ENCODE results near the gene ARCN1. TPM values are rescaled to one million over a fixed set of nuclear protein-coding genes. Genes with fewer than 3 reads are reported as not detected.

ARCN1 gene
- polyA plus RNA-seq, 4 donors: 79.7 to 143 (median 114) TPM

DNA sequence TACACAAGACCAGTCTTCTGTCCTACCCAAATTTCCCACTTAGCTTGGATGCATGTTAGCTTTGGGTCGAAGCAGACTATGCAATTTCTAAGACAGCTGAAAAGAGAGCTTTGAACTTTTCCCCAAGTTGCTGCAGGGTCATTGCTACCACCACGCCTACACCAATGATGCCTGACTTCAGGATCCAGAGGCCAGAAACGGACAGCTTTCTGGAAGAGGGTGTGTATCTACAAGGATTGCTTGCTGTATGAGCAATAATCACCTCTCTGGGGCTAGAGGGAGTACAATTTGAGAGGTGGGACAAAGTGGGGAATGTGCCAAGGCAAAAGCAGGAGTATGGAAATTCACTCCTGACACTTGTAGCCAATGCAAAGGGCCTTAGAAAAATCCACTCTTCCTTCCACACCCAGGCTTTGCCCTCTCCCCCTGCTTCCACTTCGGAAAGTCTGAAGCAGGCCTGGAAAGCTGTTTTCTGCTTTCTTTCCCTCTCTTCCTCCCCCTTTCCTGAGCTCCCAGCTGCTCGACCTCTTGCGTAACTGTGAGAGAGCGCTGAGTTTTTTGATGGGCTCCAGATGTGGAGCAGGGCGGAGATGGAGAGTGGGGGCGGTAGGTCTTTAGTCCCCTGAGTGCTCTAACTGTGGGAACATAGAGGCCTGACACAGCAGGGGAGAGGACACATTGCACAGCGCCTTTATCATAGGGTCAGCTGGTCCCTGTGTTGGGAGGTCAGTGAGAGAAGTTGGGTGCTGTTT lies 33.1 kb downstream of the ARCN1 start:
- peak overlapping the region in 2 of 3 donors; percentile 56 to 81 for H3K27ac ChIP-seq (ENCODE audit: low read depth in 1 of 3, low read length in 2 of 3)
- H3K27me3 ChIP-seq (ENCODE audit: control insufficient read depth in 3 of 3, insufficient read depth in 3 of 3, low read length in 3 of 3): peaks cover 0 to 32% (median 0%) of the 10 kb centered on the region in 3 donors
- H3K9me3 ChIP-seq (ENCODE audit: control insufficient read depth in 2 of 2, insufficient read depth in 1 of 2, low read depth in 1 of 2, low read length in 1 of 2): no peaks in the 10 kb centered on the region
- peaks cover 8 to 15% (median 12%) of the 10 kb centered on the region in 3 donors for H3K36me3 ChIP-seq (ENCODE audit: control insufficient read depth in 3 of 3, insufficient read depth in 2 of 3, low read depth in 1 of 3, low read length in 3 of 3)
- WGBS, 3 donors: 43 to 54% (median 45%) methylated on average over 10 of the region's 10 CpGs
- FAIRE-seq: no peak
- DNase-seq: peak in 1 of 2 donors; percentile 55
- peaks cover 0 to 27% (median 5%) of the 10 kb centered on the region in 3 donors for H3K4me1 ChIP-seq (ENCODE audit: control insufficient read depth in 3 of 3, insufficient read depth in 2 of 3, low read depth in 1 of 3, low read length in 2 of 3)
- no peak overlapping the region for H3K4me3 ChIP-seq (ENCODE audit: low read depth in 1 of 3, low read length in 3 of 3)

GRCh38 chr11:118606157-118606843 lies 34.1 kb downstream of the ARCN1 start:
- H3K27me3 ChIP-seq (ENCODE audit: control insufficient read depth in 3 of 3, insufficient read depth in 3 of 3, low read length in 3 of 3): peaks cover 0 to 42% (median 0%) of the 10 kb centered on the region in 3 donors
- H3K4me3 ChIP-seq (ENCODE audit: low read depth in 1 of 3, low read length in 3 of 3): no peak overlapping the region
- WGBS, 3 donors: 71 to 83% (median 79%) methylated on average over 7 of the region's 7 CpGs
- H3K36me3 ChIP-seq (ENCODE audit: control insufficient read depth in 3 of 3, insufficient read depth in 2 of 3, low read depth in 1 of 3, low read length in 3 of 3): peaks cover 6 to 9% (median 8%) of the 10 kb centered on the region in 3 donors
- peak overlapping the region in 2 of 3 donors; percentile 15 to 81 for H3K27ac ChIP-seq (ENCODE audit: low read depth in 1 of 3, low read length in 2 of 3)
- H3K4me1 ChIP-seq (ENCODE audit: control insufficient read depth in 3 of 3, insufficient read depth in 2 of 3, low read depth in 1 of 3, low read length in 2 of 3): peaks cover 0 to 29% (median 6%) of the 10 kb centered on the region in 3 donors
- H3K9me3 ChIP-seq (ENCODE audit: control insufficient read depth in 2 of 2, insufficient read depth in 1 of 2, low read depth in 1 of 2, low read length in 1 of 2): no peaks in the 10 kb centered on the region
- FAIRE-seq (no peak), DNase-seq (no peak)

DNA sequence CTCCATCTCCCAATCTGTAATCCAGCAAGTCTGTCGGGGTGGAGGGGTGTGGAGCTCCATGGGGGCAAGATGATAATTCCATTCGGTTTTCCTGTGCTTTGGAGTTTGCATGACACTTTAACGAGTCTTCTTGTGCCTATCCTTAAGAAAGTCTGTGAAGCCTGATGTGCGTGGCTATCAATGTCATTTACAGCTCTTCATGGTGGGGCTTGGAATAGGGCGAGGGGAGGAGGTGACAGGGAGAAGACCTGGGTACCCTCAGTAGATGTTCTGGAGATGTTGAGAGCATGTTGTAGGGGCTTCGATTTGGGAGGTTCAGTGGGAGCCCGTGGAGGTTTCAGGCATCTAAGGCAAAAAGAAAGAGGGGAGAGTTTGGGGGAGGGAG lies 34.6 kb downstream of the ARCN1 start:
- Histone ChIP-seq H3K9me3 (ENCODE audit: control insufficient read depth in 2 of 2, insufficient read depth in 1 of 2, low read depth in 1 of 2, low read length in 1 of 2) (no peaks in the 10 kb centered on the region), H3K27ac (ENCODE audit: low read depth in 1 of 3, low read length in 2 of 3) (peak overlapping the region in 1 of 3 donors; percentile 34), H3K27me3 (ENCODE audit: control insufficient read depth in 3 of 3, insufficient read depth in 3 of 3, low read length in 3 of 3) (peaks cover 0 to 45% (median 0%) of the 10 kb centered on the region in 3 donors), H3K36me3 (ENCODE audit: control insufficient read depth in 3 of 3, insufficient read depth in 2 of 3, low read depth in 1 of 3, low read length in 3 of 3) (peaks cover 1 to 8% (median 5%) of the 10 kb centered on the region in 3 donors), H3K4me1 (ENCODE audit: control insufficient read depth in 3 of 3, insufficient read depth in 2 of 3, low read depth in 1 of 3, low read length in 2 of 3) (peaks cover 0 to 31% (median 6%) of the 10 kb centered on the region in 3 donors), H3K4me3 (ENCODE audit: low read depth in 1 of 3, low read length in 3 of 3) (no peak overlapping the region)
- FAIRE-seq (no peak), DNase-seq (no peak)
- WGBS, 3 donors: 68 to 76% (median 72%) methylated on average over 7 of the region's 7 CpGs

DNA sequence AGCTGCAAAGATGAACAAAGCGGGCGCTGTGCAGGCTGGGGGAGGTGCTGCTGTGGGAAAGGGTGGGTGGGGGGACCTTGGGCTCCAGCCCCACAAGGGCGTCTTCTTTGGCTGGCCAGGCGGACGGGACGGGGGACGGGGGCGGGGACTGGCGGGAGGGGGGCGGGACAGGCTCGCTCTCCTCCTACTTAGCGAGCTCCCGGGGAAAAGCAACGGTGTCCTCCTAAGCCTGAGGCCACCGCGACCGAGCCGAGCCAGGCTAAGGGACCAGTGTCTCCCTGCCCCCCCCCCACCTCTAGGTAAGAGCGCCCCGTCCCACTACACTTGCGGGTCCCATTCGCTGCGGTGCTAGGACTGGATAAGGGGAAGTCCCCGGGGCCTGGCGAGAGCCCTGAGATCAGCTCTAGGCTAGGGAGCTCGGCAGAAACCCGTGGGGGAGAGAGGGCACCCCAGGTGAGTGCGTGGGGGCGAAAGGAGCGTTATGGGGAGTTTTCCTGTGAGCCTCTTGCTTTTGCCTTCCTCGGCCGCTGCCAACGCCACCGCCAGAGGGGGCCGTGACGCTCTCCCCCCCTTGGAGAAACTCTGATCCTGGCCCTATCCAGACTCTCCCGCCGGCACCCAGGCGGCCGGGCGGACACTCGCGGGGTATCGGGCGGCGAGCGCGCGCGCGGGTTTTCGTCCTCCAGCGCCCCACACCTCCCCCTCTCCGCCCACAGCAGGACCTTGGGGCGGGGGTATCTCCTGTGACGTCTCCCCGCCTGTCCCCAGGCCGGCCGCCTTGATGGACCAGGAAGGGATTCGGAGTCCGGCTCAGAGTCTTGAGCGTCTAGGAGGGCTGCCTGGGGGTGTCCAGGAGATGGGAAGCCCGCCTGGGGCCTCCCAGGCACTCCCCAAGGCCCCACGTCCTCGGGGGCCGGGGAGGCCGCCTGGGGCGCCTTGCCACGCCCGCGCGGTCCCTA lies 35.5 kb downstream of the ARCN1 start, which contains the start of gene PHLDB1:
PHLDB1 (plus strand) TSS at position 215 of the 959 bp plus-strand sequence. CDS start 6,222 bp downstream, outside the sequence.
- Histone ChIP-seq H3K27ac (ENCODE audit: low read depth in 1 of 3, low read length in 2 of 3) (peak within 1 kb of the TSS; percentile 30 to 72 (median 65)), H3K27me3 (ENCODE audit: control insufficient read depth in 3 of 3, insufficient read depth in 3 of 3, low read length in 3 of 3) (peaks cover 0 to 51% (median 0%) of the 10 kb centered on the region in 3 donors), H3K9me3 (ENCODE audit: control insufficient read depth in 2 of 2, insufficient read depth in 1 of 2, low read depth in 1 of 2, low read length in 1 of 2) (no peaks in the 10 kb centered on the region), H3K4me3 (ENCODE audit: low read depth in 1 of 3, low read length in 3 of 3) (peak within 1 kb of the TSS; percentile 38 to 63 (median 56)), H3K4me1 (ENCODE audit: control insufficient read depth in 3 of 3, insufficient read depth in 2 of 3, low read depth in 1 of 3, low read length in 2 of 3) (peaks cover 0 to 35% (median 6%) of the 10 kb centered on the region in 3 donors), H3K36me3 (ENCODE audit: control insufficient read depth in 3 of 3, insufficient read depth in 2 of 3, low read depth in 1 of 3, low read length in 3 of 3) (peaks cover 0 to 3% (median 0%) of the 10 kb centered on the region in 3 donors)
- 1% methylated on average over 44 to 72 of the region's 72 CpGs for WGBS, 3 donors
- peak in 1 of 2 donors; percentile 73 for DNase-seq
- no peak for FAIRE-seq

DNA sequence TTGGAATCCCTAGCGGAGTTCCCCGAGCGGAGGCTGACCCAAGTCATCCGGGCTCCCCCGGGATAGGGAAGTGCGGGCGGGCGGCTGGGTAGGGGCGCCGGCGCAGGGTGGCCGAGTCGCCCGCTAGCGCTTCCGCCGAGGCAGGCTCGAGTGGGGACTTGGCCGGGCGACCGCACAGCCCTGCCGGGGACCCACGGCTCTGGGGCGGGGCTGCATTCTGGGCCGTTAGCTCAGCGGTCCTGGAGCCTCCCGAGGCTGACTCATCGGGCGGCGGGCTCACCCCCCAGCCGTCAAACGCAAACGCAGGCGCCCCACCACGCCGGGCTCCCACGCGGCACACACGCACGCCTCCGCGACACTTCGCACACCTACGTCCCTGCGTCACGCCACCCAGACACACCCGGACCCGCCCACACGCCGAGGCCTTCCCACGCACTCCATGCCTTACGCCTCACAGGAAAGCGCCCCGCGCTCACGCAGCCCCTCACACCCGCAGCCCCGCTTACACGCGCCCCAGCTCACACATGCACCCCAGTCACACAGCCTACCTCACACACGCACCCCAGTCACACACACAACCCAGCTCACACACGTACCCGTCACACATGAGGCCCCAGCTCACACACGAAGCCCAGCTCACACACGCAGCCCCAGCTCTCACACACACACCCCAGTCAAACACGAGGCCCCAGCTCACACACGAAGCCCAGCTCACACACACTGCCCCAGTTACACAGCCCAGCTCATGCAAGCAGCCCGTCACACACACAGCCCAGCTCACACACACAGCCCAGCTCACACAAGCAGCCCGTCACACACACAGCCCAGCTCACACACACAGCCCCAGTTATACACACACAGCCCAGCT lies 36.4 kb downstream of the ARCN1 start:
- H3K27ac ChIP-seq (ENCODE audit: low read depth in 1 of 3, low read length in 2 of 3): peak overlapping the region; percentile 30 to 72 (median 65)
- DNase-seq (peak in 1 of 2 donors; percentile 60), FAIRE-seq (no peak)
- no peaks in the 10 kb centered on the region for H3K9me3 ChIP-seq (ENCODE audit: control insufficient read depth in 2 of 2, insufficient read depth in 1 of 2, low read depth in 1 of 2, low read length in 1 of 2)
- peaks cover 0 to 58% (median under 1%) of the 10 kb centered on the region in 3 donors for H3K27me3 ChIP-seq (ENCODE audit: control insufficient read depth in 3 of 3, insufficient read depth in 3 of 3, low read length in 3 of 3)
- H3K36me3 ChIP-seq (ENCODE audit: control insufficient read depth in 3 of 3, insufficient read depth in 2 of 3, low read depth in 1 of 3, low read length in 3 of 3): peaks cover 0 to under 1% (median 0%) of the 10 kb centered on the region in 3 donors
- peaks cover 0 to 36% (median 6%) of the 10 kb centered on the region in 3 donors for H3K4me1 ChIP-seq (ENCODE audit: control insufficient read depth in 3 of 3, insufficient read depth in 2 of 3, low read depth in 1 of 3, low read length in 2 of 3)
- WGBS, 3 donors: 2 to 7% (median 7%) methylated on average over 49 to 69 of the region's 69 CpGs
- peak overlapping the region; percentile 38 to 63 (median 56) for H3K4me3 ChIP-seq (ENCODE audit: low read depth in 1 of 3, low read length in 3 of 3)

GRCh38 chr11:118609380-118610224 lies 37.4 kb downstream of the ARCN1 start:
- Histone ChIP-seq H3K27me3 (ENCODE audit: control insufficient read depth in 3 of 3, insufficient read depth in 3 of 3, low read length in 3 of 3) (peaks cover 0 to 66% (median 5%) of the 10 kb centered on the region in 3 donors), H3K36me3 (ENCODE audit: control insufficient read depth in 3 of 3, insufficient read depth in 2 of 3, low read depth in 1 of 3, low read length in 3 of 3) (peaks cover 0 to 11% (median 0%) of the 10 kb centered on the region in 3 donors), H3K9me3 (ENCODE audit: control insufficient read depth in 2 of 2, insufficient read depth in 1 of 2, low read depth in 1 of 2, low read length in 1 of 2) (no peaks in the 10 kb centered on the region), H3K4me3 (ENCODE audit: low read depth in 1 of 3, low read length in 3 of 3) (peak overlapping the region in 2 of 3 donors; percentile 14 to 48), H3K4me1 (ENCODE audit: control insufficient read depth in 3 of 3, insufficient read depth in 2 of 3, low read depth in 1 of 3, low read length in 2 of 3) (peaks cover 0 to 33% (median 6%) of the 10 kb centered on the region in 3 donors), H3K27ac (ENCODE audit: low read depth in 1 of 3, low read length in 2 of 3) (peak overlapping the region in 2 of 3 donors; percentile 30 to 65)
- WGBS, 3 donors: 3 to 11% (median 9%) methylated on average over 36 to 57 of the region's 57 CpGs
- FAIRE-seq (no peak), DNase-seq (peak in 1 of 2 donors; percentile 53)
